Measurements from ENCODE around the gene ARHGDIB. TPM values are rescaled to one million over a fixed set of nuclear protein-coding genes. Genes with fewer than 3 reads are reported as not detected.
A peak's percentile ranks its signal among the peaks of the same experiment; 100 is the strongest.

The ARHGDIB gene
- total and polyA plus RNA-seq, 10 of the 15 experiments (the other 5 are each of a cell fraction or from before 2014, with no cell fraction given), result 796 to 2,849 (median 1,346) TPM

DNA sequence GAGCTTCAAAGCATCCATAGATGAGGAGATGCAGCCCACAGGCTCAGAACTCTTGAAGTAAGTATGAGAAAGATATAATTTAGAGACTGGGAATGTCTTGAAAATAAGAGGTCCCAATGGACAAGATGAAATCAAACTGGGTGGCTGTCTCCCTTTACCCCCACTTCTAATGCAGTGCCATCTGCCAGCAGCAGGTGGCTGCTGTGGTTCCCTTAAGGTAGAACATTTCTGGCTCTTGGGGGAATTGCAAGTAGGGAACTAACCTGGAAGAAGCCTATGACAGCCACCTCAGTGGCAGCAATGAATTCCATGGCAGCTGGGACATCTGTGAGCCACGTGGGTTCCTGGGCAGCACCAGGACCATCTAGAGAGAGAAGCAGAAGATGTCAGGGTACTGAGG lies 23.7 kb downstream of the ARHGDIB start:
- DNase-seq (ENCODE audit: low read depth, low spot score), result no peak
- in situ Hi-C loops (cut with MboI), result no loop called here
- 53% methylated on average over 1 of the region's 1 CpG for WGBS (ENCODE audit: insufficient coverage, insufficient replicate concordance, low lambda C conversion rate, missing lambda C conversion rate)
- intact Hi-C loops (cut with micrococcal nuclease; ENCODE audit: unreplicated experiment), result loop anchor here (1.0 to 5.0 kb wide), 2 partner anchors 58 to 90 kb away; no protein-coding TSS in a partner anchor
- peaks cover 5 to 8% of the 10 kb centered on the region in 2 experiments for H3K36me3 ChIP-seq (ENCODE audit: control insufficient read depth in 2 of 2, insufficient read depth in 2 of 2, low read length in 1 of 2)
- ChIA-PET CTCF (interaction anchor here (0.8 to 5.2 kb wide), 10 partner anchors 11 to 339 kb away, joined by 3 to 27 read pairs (median 4); no protein-coding TSS in a partner anchor), SMC1A (ENCODE audit: uncharacterized antibody, unreplicated experiment) (interaction anchor here (0.7 to 5.0 kb wide), 13 partner anchors 8 to 91 kb away, joined by 3 to 35 read pairs (median 4); no protein-coding TSS in a partner anchor), POLR2A (no interaction called here), RAD21 (ENCODE audit: unreplicated experiment) (interaction anchor here (0.6 to 3.0 kb wide), 4 partner anchors 40 to 92 kb away, joined by 3 to 17 read pairs (median 3); no protein-coding TSS in a partner anchor)
- no peak overlapping the region for H3K9ac ChIP-seq (ENCODE audit: control insufficient read depth, insufficient read depth, low read length)
- no peak for FAIRE-seq
- ATAC-seq, result peak; percentile 74
- H2AFZ ChIP-seq (ENCODE audit: control insufficient read depth, low read depth, low read length), result no peak overlapping the region
- no peaks in the 10 kb centered on the region for H3K9me3 ChIP-seq (replicated peaks; ENCODE audit: control insufficient read depth, insufficient read depth, low read length)
- H4K20me1 ChIP-seq (ENCODE audit: control insufficient read depth, insufficient read depth), result no peaks in the 10 kb centered on the region
- no peak overlapping the region for H3K4me2 ChIP-seq (ENCODE audit: control insufficient read depth, insufficient read depth)
- no peaks in the 10 kb centered on the region; the same call in 1 of the 2 replicates for H3K4me1 ChIP-seq (ENCODE audit: control insufficient read depth, insufficient read depth, low read length)
- no peak overlapping the region for H3K4me3 ChIP-seq
- TF ChIP-seq TARDBP (IDR thresholded peaks at IDR 0.05; ENCODE audit: borderline replicate concordance), result no peak
- TF ChIP-seq, protein P1, sequence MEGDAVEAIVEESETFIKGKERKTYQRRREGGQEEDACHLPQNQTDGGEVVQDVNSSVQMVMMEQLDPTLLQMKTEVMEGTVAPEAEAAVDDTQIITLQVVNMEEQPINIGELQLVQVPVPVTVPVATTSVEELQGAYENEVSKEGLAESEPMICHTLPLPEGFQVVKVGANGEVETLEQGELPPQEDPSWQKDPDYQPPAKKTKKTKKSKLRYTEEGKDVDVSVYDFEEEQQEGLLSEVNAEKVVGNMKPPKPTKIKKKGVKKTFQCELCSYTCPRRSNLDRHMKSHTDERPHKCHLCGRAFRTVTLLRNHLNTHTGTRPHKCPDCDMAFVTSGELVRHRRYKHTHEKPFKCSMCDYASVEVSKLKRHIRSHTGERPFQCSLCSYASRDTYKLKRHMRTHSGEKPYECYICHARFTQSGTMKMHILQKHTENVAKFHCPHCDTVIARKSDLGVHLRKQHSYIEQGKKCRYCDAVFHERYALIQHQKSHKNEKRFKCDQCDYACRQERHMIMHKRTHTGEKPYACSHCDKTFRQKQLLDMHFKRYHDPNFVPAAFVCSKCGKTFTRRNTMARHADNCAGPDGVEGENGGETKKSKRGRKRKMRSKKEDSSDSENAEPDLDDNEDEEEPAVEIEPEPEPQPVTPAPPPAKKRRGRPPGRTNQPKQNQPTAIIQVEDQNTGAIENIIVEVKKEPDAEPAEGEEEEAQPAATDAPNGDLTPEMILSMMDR (IDR thresholded peaks at IDR 0.05 in 2 of 3, conservative IDR thresholded peaks at IDR 0.05 in 1 of 3; ENCODE audit: control insufficient read depth in 2 of 3, extremely low read depth in 1 of 3, insufficient read depth in 1 of 3, low read depth in 3 of 3, low read length in 3 of 3), result peak; percentile 34 to 43 (median 37); a peak in 5 of 6 replicates
- 0 out of 2 replicates have a peak, but pooled peaks have one; percentile 22 for TF ChIP-seq RUNX3 (IDR thresholded peaks at IDR 0.05; ENCODE audit: low read length)
- no peak for TF ChIP-seq POU2F2 (IDR thresholded peaks at IDR 0.05; ENCODE audit: borderline replicate concordance, low read depth, low read length)
- TF ChIP-seq SMC3 (IDR thresholded peaks at IDR 0.05; ENCODE audit: borderline replicate concordance, low read length), result peak; percentile 53; the same call in 1 of the 2 replicates
- no peak for TF ChIP-seq TCF3 (IDR thresholded peaks at IDR 0.05; ENCODE audit: borderline replicate concordance, insufficient read depth, low read depth, low read length)
- peak; percentile 52 for TF ChIP-seq RAD21 (IDR thresholded peaks at IDR 0.05; ENCODE audit: insufficient read depth, low read depth, low read length)
- H3K27ac ChIP-seq (ENCODE audit: control insufficient read depth, insufficient read depth), result no peak overlapping the region
- BruUV-seq (replicated peaks), result no TSS peak
- no peaks in the 10 kb centered on the region for H3K79me2 ChIP-seq (ENCODE audit: control insufficient read depth, insufficient read depth, low read length)
- no peaks in the 10 kb centered on the region for H3K27me3 ChIP-seq (replicated peaks in 1 of 2; ENCODE audit: control insufficient read depth in 2 of 2, insufficient read depth in 2 of 2, low read length in 1 of 2)

Measured in GM12878 (cell line).